Keratinocyte (primary cell): ENCODE data around the gene OTOF. TPM values are rescaled to one million over a fixed set of nuclear protein-coding genes. Genes with fewer than 3 reads are reported as not detected.

ENCODE experiments used
- DNase-seq: peaks from one replicate; pipeline ENCODE4 v3.0.0-alpha.2; 2011; ENCODE audit warnings: low read depth, missing footprints, low spot score
- FAIRE-seq: peaks from 2 replicates; lab custom pipeline; 2011; peaks lifted over from hg19 to GRCh38; lab: Jason Lieb, UNC
- H2AFZ ChIP-seq: 2 replicates; pipeline ENCODE4 v1.6.0; 2012; ENCODE audit warnings: low read length, control low read depth, inconsistent platforms; ENCODE audit not compliant: control insufficient read depth
- H3K27ac ChIP-seq: 2 replicates; pipeline ENCODE4 v1.5.1; 2011; ENCODE audit warnings: low read length; ENCODE audit not compliant: control insufficient read depth, insufficient read depth
- H3K27me3 ChIP-seq: 3 replicates; pipeline ENCODE4 v1.6.0; 2011; ENCODE audit warnings: low read length; ENCODE audit not compliant: control insufficient read depth, insufficient read depth; ENCODE audit errors: extremely low read depth
- H3K36me3 ChIP-seq, 2 experiments: 2 replicates in 1 of 2; 3 replicates in 1 of 2; pipeline ENCODE4 v1.5.1; 2011; ENCODE audit warnings: low read length in 2 of 2, mild to moderate bottlenecking in 1 of 2; ENCODE audit not compliant: control insufficient read depth in 2 of 2, insufficient read depth in 2 of 2; ENCODE audit errors: extremely low read depth in 1 of 2
- H3K4me1 ChIP-seq: 3 replicates; pipeline ENCODE4 v1.5.1; 2011; ENCODE audit warnings: low read length; ENCODE audit not compliant: control insufficient read depth, insufficient read depth; ENCODE audit errors: extremely low read depth
- H3K4me2 ChIP-seq: 3 replicates; pipeline ENCODE4 v1.6.0; 2011; ENCODE audit warnings: low read depth, low read length; ENCODE audit not compliant: control insufficient read depth, insufficient read depth; ENCODE audit errors: extremely low read depth
- H3K4me3 ChIP-seq, 3 experiments: fragments of 200-600 bp in 1 of 3; sonication (generic) in 1 of 3; 2 replicates in 2 of 3; 3 replicates in 1 of 3; pipeline ENCODE4 v1.5.1; 2011 to 2016; ENCODE audit warnings: low read length in 3 of 3, mild to moderate bottlenecking in 3 of 3, control low read depth in 2 of 3, inconsistent platforms in 1 of 3, low read depth in 1 of 3, mixed read lengths in 1 of 3, mixed run types in 1 of 3, moderate library complexity in 1 of 3; ENCODE audit not compliant: control insufficient read depth in 2 of 3, insufficient read depth in 2 of 3; ENCODE audit errors: extremely low read depth in 1 of 3
- H3K79me2 ChIP-seq: 2 replicates; pipeline ENCODE4 v1.6.0; 2012; ENCODE audit warnings: low read length; ENCODE audit not compliant: control insufficient read depth, insufficient read depth
- H3K9ac ChIP-seq: 3 replicates; pipeline ENCODE4 v1.6.0; 2011; ENCODE audit warnings: low read length; ENCODE audit not compliant: control insufficient read depth, insufficient read depth; ENCODE audit errors: extremely low read depth
- H3K9me1 ChIP-seq: 3 replicates; pipeline ENCODE4 v1.6.0; 2011; ENCODE audit warnings: low read length; ENCODE audit not compliant: control insufficient read depth, insufficient read depth; ENCODE audit errors: extremely low read depth
- H3K9me3 ChIP-seq: 2 replicates; pipeline ENCODE4 v1.5.1; 2012; ENCODE audit warnings: low read depth, low read length; ENCODE audit not compliant: control insufficient read depth
- H4K20me1 ChIP-seq: 3 replicates; pipeline ENCODE4 v1.6.0; 2011; ENCODE audit warnings: low read length; ENCODE audit not compliant: control insufficient read depth, insufficient read depth; ENCODE audit errors: extremely low read depth
- CTCF ChIP-seq, 3 experiments: IDR thresholded peaks in 1 of 3; conservative IDR thresholded peaks in 1 of 3; optimal IDR thresholded peaks in 1 of 3; 2 replicates in 2 of 3; 3 replicates in 1 of 3; pipeline versions ENCODE3 to v1.5.1; 2011; ENCODE audit warnings: low read length in 3 of 3, mild to moderate bottlenecking in 3 of 3, moderate library complexity in 2 of 3, control low read depth in 1 of 3, inconsistent platforms in 1 of 3; ENCODE audit not compliant: insufficient read depth in 2 of 3; ENCODE audit errors: extremely low read depth in 1 of 3
- EZH2 ChIP-seq: IDR thresholded peaks from one replicate; pipeline ENCODE4 v1.6.1; 2012; ENCODE audit warnings: inconsistent platforms, mild to moderate bottlenecking, low read length, moderate library complexity
- dilution Hi-C: fragments of 300-500 bp; cut with MboI; formaldehyde crosslinking; loops from one replicate; pipeline ENCODE4 v1.7.0; 2020; ENCODE audit warnings: low sequenced_read_pairs; ENCODE audit not compliant: extremely low pct_ligation_motif_present
- polyA plus RNA-seq, 5 experiments: library from polyadenylated mRNA; depleted of rRNA in 3 of 5; stranded (reverse) in 3 of 5; stranded (forward) in 1 of 5; unstranded in 1 of 5; fragments of >200 nt; gene quantifications; 1 replicate in 1 of 5; 2 replicates in 3 of 5; 3 replicates in 1 of 5; pipeline versions ENCODE4 v1.2.1 to v1.2.3, GENCODE V29; 2011 to 2012; ENCODE audit warnings: missing spikeins in 2 of 5, low read depth in 1 of 5, low replicate concordance in 1 of 5

OTOF gene
- polyA plus RNA-seq, 1 donor (not counting 4 experiments of a cell fraction or from before 2014, with no cell fraction given), result not detected

DNA sequence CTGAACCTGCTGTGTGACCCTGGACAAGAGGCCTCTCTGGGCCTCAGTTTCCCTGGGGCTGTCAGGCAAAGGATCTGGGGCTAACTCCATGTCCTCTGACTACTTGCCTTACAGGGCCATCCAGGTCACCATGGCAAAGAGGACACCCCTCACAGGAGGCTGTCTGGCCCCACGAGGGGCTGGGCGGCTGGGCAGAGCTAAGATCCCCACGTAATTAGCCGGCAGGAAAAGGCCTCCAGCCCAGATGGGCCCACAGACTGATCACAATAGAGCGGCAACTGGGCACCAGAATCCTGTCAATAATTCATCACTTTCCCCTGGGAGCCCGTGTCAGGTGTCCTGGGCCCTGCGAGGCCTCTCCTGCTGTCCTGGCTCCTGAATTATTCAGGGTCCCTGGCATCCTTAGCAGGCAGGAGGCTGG, 44.8 kb upstream of the OTOF start:
- Histone ChIP-seq H3K9me1 (peaks cover 2% of the 10 kb centered on the region), H3K4me2 (no peak overlapping the region), H3K27me3 (peaks cover 33% of the 10 kb centered on the region), H4K20me1 (no peaks in the 10 kb centered on the region), H3K27ac (no peak overlapping the region), H3K4me3 (no peak overlapping the region), H3K9ac (no peak overlapping the region), H3K9me3 (no peaks in the 10 kb centered on the region), H3K79me2 (no peaks in the 10 kb centered on the region), H2AFZ (no peak overlapping the region), H3K36me3 (no peaks in the 10 kb centered on the region), H3K4me1 (no peaks in the 10 kb centered on the region)
- DNase-seq (no peak), FAIRE-seq (no peak)
- dilution Hi-C loops, result no loop called here
- TF ChIP-seq EZH2, result no peak
- no peak for TF ChIP-seq CTCF (optimal IDR thresholded peaks at IDR 0.05 in 1 of 3, IDR thresholded peaks at IDR 0.05 in 1 of 3, conservative IDR thresholded peaks at IDR 0.05 in 1 of 3; ENCODE audit: extremely low read depth in 1 of 3, insufficient read depth in 2 of 3, low read length in 3 of 3)

DNA sequence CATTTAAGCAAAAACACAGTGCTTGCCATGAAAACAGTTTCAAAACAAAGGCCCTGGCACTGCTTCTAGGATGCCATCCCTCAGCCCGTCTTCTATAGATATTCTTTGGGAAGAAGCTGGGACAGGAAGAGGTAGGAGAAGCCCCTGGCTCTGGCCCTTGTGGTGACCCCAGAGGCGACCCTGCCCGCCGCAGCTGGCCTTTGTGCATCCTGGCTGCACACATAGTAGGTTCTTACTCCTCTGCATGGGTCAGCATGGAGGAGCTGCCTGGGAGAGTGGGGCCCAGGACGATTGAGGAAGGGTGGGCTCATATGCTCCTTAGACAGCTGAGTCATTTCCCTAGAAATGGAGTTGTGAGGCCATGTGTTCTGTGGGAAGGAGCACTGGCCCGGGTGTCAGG, 44.4 kb upstream of the OTOF start:
- Histone ChIP-seq H2AFZ (no peak overlapping the region), H3K4me2 (no peak overlapping the region), H3K4me3 (no peak overlapping the region), H3K27me3 (peaks cover 33% of the 10 kb centered on the region), H3K9me1 (peaks cover 2% of the 10 kb centered on the region), H3K79me2 (no peaks in the 10 kb centered on the region), H3K27ac (no peak overlapping the region), H3K9ac (no peak overlapping the region), H3K36me3 (no peaks in the 10 kb centered on the region), H3K4me1 (no peaks in the 10 kb centered on the region), H4K20me1 (no peaks in the 10 kb centered on the region), H3K9me3 (no peaks in the 10 kb centered on the region)
- DNase-seq, result no peak
- no peak for TF ChIP-seq EZH2
- no peak for TF ChIP-seq CTCF (optimal IDR thresholded peaks at IDR 0.05 in 1 of 3, IDR thresholded peaks at IDR 0.05 in 1 of 3, conservative IDR thresholded peaks at IDR 0.05 in 1 of 3; ENCODE audit: extremely low read depth in 1 of 3, insufficient read depth in 2 of 3, low read length in 3 of 3)
- dilution Hi-C loops, result no loop called here
- FAIRE-seq, result no peak
